HTERT RPE-1 (cell line): ENCODE measurements around the gene GAS2L3.
"Not testable (repeated sequence)": the region's sequence is repeated elsewhere in the genome, so short reads cannot be mapped to it uniquely, and the experiment has no call there.

ENCODE experiments used
- in situ Hi-C: fragments of 300-500 bp; cut with MboI; formaldehyde crosslinking; loops from 4 replicates; pipeline ENCODE4 v1.14.3; 2020; ENCODE audit warnings: low sequenced_read_pairs

Gene GAS2L3

GRCh38 chr12:100574187-100575074 lies 947 bp downstream of the GAS2L3 start:
- in situ Hi-C loops: no loop called here

GRCh38 chr12:100576331-100577036 lies 3.0 kb downstream of the GAS2L3 start:
- in situ Hi-C loops: no loop called here

GRCh38 chr12:100578923-100579322 lies 5.4 kb downstream of the GAS2L3 start:
- in situ Hi-C loops: no loop called here

GRCh38 chr12:100579844-100580243 lies 6.4 kb downstream of the GAS2L3 start:
- in situ Hi-C loops: no loop called here

GRCh38 chr12:100584256-100584655 lies 10.8 kb downstream of the GAS2L3 start:
- in situ Hi-C loops: no loop called here

- in situ Hi-C loops: no loop called here
Measured at GRCh38 chr12:100591979-100592378, 18.5 kb downstream of the GAS2L3 start.

- in situ Hi-C loops: no loop called here
Measured at GRCh38 chr12:100593490-100593889, 20.0 kb downstream of the GAS2L3 start.

GRCh38 chr12:100601626-100602025 lies 28.1 kb downstream of the GAS2L3 start:
- in situ Hi-C loops: no loop called here

- in situ Hi-C loops: not testable (repeated sequence)
Measured at GRCh38 chr12:100602997-100603396, 29.5 kb downstream of the GAS2L3 start.

- in situ Hi-C loops: no loop called here
Measured at GRCh38 chr12:100608776-100609175, 35.3 kb downstream of the GAS2L3 start.

GRCh38 chr12:100610666-100611430 lies 37.4 kb downstream of the GAS2L3 start:
- in situ Hi-C loops: no loop called here

- in situ Hi-C loops: no loop called here
Measured at GRCh38 chr12:100612606-100613005, 39.1 kb downstream of the GAS2L3 start.

- in situ Hi-C loops: no loop called here
Measured at GRCh38 chr12:100624571-100624970, 51.1 kb downstream of the GAS2L3 start.

- in situ Hi-C loops: no loop called here
Measured at GRCh38 chr12:100632445-100632892, 59.0 kb downstream of the GAS2L3 start.

GRCh38 chr12:100633082-100633785 lies 59.8 kb downstream of the GAS2L3 start:
- in situ Hi-C loops: not testable (repeated sequence)

- in situ Hi-C loops: no loop called here
Measured at GRCh38 chr12:100643246-100643645, 69.8 kb downstream of the GAS2L3 start.

GRCh38 chr12:100646896-100647295 lies 73.4 kb downstream of the GAS2L3 start:
- in situ Hi-C loops: no loop called here

GRCh38 chr12:100651108-100651507 lies 77.6 kb downstream of the GAS2L3 start:
- in situ Hi-C loops: no loop called here

GRCh38 chr12:100651694-100652093 lies 78.2 kb downstream of the GAS2L3 start:
- in situ Hi-C loops: no loop called here

- in situ Hi-C loops: no loop called here
Measured at GRCh38 chr12:100652488-100652887, 79.0 kb downstream of the GAS2L3 start.

- in situ Hi-C loops: no loop called here
Measured at GRCh38 chr12:100656141-100656540, 82.7 kb downstream of the GAS2L3 start.
